Thyroid gland (tissue), 4 donors: Measurements from ENCODE around the gene DUSP8.

Experiments used
- CTCF ChIP-seq, 6 experiments: fragments of 200-600 bp in 3 of 6; fragments of 450-650 bp in 3 of 6; sonication (generic) in 3 of 6; IDR thresholded peaks; one replicate each; pipeline ENCODE4 v1.5.1; 2016 to 2019; ENCODE audit warnings: antibody characterized with exemption in 6 of 6, mild to moderate bottlenecking in 2 of 6, inconsistent platforms in 1 of 6, moderate library complexity in 1 of 6
- POLR2A ChIP-seq, 2 donors: fragments of 450-650 bp; IDR thresholded peaks; one replicate each; pipeline ENCODE4 v1.6.1; 2017; ENCODE audit warnings: antibody characterized with exemption in 2 of 2, mild to moderate bottlenecking in 2 of 2, moderate library complexity in 1 of 2

- TF ChIP-seq CTCF (IDR thresholded peaks at IDR 0.05) = no peak
- TF ChIP-seq POLR2A (IDR thresholded peaks at IDR 0.05) = no peak
These were observed 40.5 kb downstream of the DUSP8 start for GRCh38 chr11:1531449-1532013.
